NCI-H446 (cell line): ENCODE results near the gene SNRPF.
"Not testable (repeated sequence)": the region's sequence is repeated elsewhere in the genome, so short reads cannot be mapped to it uniquely, and the experiment has no call there.

ENCODE experiments used
- DNase-seq, 2 experiments: peaks; one replicate each; lab custom pipeline; 2025; lab: John Stamatoyannopoulos, UW

SNRPF gene

GRCh38 chr12:95858451-95859343, at the start of gene SNRPF:
Gene SNRPF (plus strand): TSS chr12:95858952. CDS start chr12:95859074, 122 bp downstream.
- peak; percentile 88 to 96 for DNase-seq

- no peak for DNase-seq
Measured at GRCh38 chr12:95809000-95809680, 49.6 kb upstream of the SNRPF start.

GRCh38 chr12:95810411-95810810, 48.3 kb upstream of the SNRPF start:
- DNase-seq: no peak

GRCh38 chr12:95812155-95812554, 46.6 kb upstream of the SNRPF start:
- not testable (repeated sequence) for DNase-seq

- peak in 1 of 2 experiments; percentile 20 for DNase-seq
Measured at GRCh38 chr12:95815632-95816212, 43.0 kb upstream of the SNRPF start.

- DNase-seq: peak; percentile 57 to 83
Measured at GRCh38 chr12:95820096-95820703, 38.6 kb upstream of the SNRPF start.

- no peak for DNase-seq
Measured at GRCh38 chr12:95829395-95829794, 29.4 kb upstream of the SNRPF start.

GRCh38 chr12:95830335-95831089, 28.2 kb upstream of the SNRPF start:
- no peak for DNase-seq

- DNase-seq: no peak
Measured at GRCh38 chr12:95834572-95834971, 24.2 kb upstream of the SNRPF start.

GRCh38 chr12:95836185-95836609, 22.6 kb upstream of the SNRPF start:
- peak; percentile 29 to 76 for DNase-seq

- peak in 1 of 2 experiments; percentile 57 for DNase-seq
Measured at GRCh38 chr12:95836630-95837239, 22.0 kb upstream of the SNRPF start.

- no peak for DNase-seq
Measured at GRCh38 chr12:95837240-95838038, 21.3 kb upstream of the SNRPF start.

GRCh38 chr12:95838125-95838524, 20.6 kb upstream of the SNRPF start:
- peak in 1 of 2 experiments; percentile 21 for DNase-seq

- not testable (repeated sequence) for DNase-seq
Measured at GRCh38 chr12:95842426-95842825, 16.3 kb upstream of the SNRPF start.

GRCh38 chr12:95848575-95849388, 10.0 kb upstream of the SNRPF start:
- peak; percentile 4 to 39 for DNase-seq

GRCh38 chr12:95851606-95852005, 7.1 kb upstream of the SNRPF start:
- no peak for DNase-seq

- DNase-seq: no peak
Measured at GRCh38 chr12:95852133-95852532, 6.6 kb upstream of the SNRPF start.

GRCh38 chr12:95857156-95857555, 1.6 kb upstream of the SNRPF start:
- no peak for DNase-seq

GRCh38 chr12:95857799-95858198, 953 bp upstream of the SNRPF start:
- no peak for DNase-seq
